H9 (cell line): Measurements from ENCODE around the gene BIRC6. TPM values are rescaled to one million over a fixed set of nuclear protein-coding genes. Genes with fewer than 3 reads are reported as not detected.

Source experiments
- DNase-seq: peaks from one replicate; pipeline ENCODE4 v3.0.0-alpha.2; 2017
- H2AFZ ChIP-seq: one replicate; pipeline ENCODE4 v1.6.1; 2013; ENCODE audit warnings: mild to moderate bottlenecking, low read length, control low read depth, moderate library complexity
- H2AK5ac ChIP-seq: 2 replicates; pipeline ENCODE4 v1.6.1; 2013; ENCODE audit warnings: low read length, control low read depth, mixed read lengths; ENCODE audit not compliant: insufficient read length
- H2BK120ac ChIP-seq: one replicate; pipeline ENCODE4 v1.6.1; 2013; ENCODE audit warnings: low read depth, mild to moderate bottlenecking, low read length, control low read depth, inconsistent platforms; ENCODE audit not compliant: poor library complexity, severe bottlenecking
- H2BK12ac ChIP-seq: 2 replicates; pipeline ENCODE4 v1.6.1; 2013; ENCODE audit warnings: low read length, control low read depth, mixed read lengths, low read depth; ENCODE audit not compliant: insufficient read length
- H2BK15ac ChIP-seq: 2 replicates; pipeline ENCODE4 v1.6.1; 2013; ENCODE audit warnings: low read depth, low read length, control low read depth
- H2BK20ac ChIP-seq: one replicate; pipeline ENCODE4 v1.6.1; 2013; ENCODE audit warnings: low read depth, mild to moderate bottlenecking, low read length, control low read depth, inconsistent platforms; ENCODE audit not compliant: poor library complexity, severe bottlenecking
- H2BK5ac ChIP-seq: 2 replicates; pipeline ENCODE4 v1.6.1; 2013; ENCODE audit warnings: low read length, control low read depth, mixed read lengths; ENCODE audit not compliant: insufficient read length
- H3K14ac ChIP-seq: 2 replicates; pipeline ENCODE4 v1.6.1; 2013; ENCODE audit warnings: low read length, control low read depth; ENCODE audit not compliant: insufficient read depth
- H3K18ac ChIP-seq: 2 replicates; pipeline ENCODE4 v1.6.1; 2013; ENCODE audit warnings: low read depth, mild to moderate bottlenecking, mixed read lengths, low read length, control low read depth; ENCODE audit not compliant: insufficient read length
- H3K23ac ChIP-seq: 2 replicates; pipeline ENCODE4 v1.6.1; 2013; ENCODE audit warnings: low read length, control low read depth, mixed read lengths, low read depth; ENCODE audit not compliant: insufficient read length
- H3K23me2 ChIP-seq: 2 replicates; pipeline ENCODE4 v1.6.1; 2013; ENCODE audit warnings: low read depth, mild to moderate bottlenecking, mixed read lengths, low read length, control low read depth; ENCODE audit not compliant: insufficient read length, poor library complexity, severe bottlenecking
- H3K27ac ChIP-seq: 2 replicates; pipeline ENCODE4 v1.5.1; 2013; ENCODE audit warnings: low read length, control low read depth, mixed read lengths, low read depth; ENCODE audit not compliant: insufficient read length
- H3K27me3 ChIP-seq: 2 replicates; pipeline ENCODE4 v1.6.1; 2013; ENCODE audit warnings: low read length, control low read depth, inconsistent platforms; ENCODE audit not compliant: insufficient read depth
- H3K4ac ChIP-seq: 2 replicates; pipeline ENCODE4 v1.6.1; 2013; ENCODE audit warnings: low read depth, mild to moderate bottlenecking, control low read depth, inconsistent platforms, low read length, moderate library complexity
- H3K4me1 ChIP-seq: 2 replicates; pipeline ENCODE4 v1.6.1; 2013; ENCODE audit warnings: low read length, control low read depth, inconsistent platforms; ENCODE audit not compliant: insufficient read depth
- H3K4me2 ChIP-seq: 2 replicates; pipeline ENCODE4 v1.6.1; 2013; ENCODE audit warnings: low read length, control low read depth, mixed read lengths; ENCODE audit not compliant: insufficient read length, insufficient read depth
- H3K56ac ChIP-seq: 2 replicates; pipeline ENCODE4 v1.6.1; 2013; ENCODE audit warnings: low read depth, mild to moderate bottlenecking, mixed read lengths, low read length, control low read depth; ENCODE audit not compliant: insufficient read length
- H3K79me1 ChIP-seq: 2 replicates; pipeline ENCODE4 v1.6.1; 2013; ENCODE audit warnings: low read depth, mild to moderate bottlenecking, moderate library complexity, low read length, control low read depth, inconsistent platforms; ENCODE audit not compliant: insufficient read depth, poor library complexity, severe bottlenecking
- H3K79me2 ChIP-seq: 2 replicates; pipeline ENCODE4 v1.6.1; 2013; ENCODE audit warnings: low read length, control low read depth, inconsistent platforms; ENCODE audit not compliant: insufficient read depth
- H3K9ac ChIP-seq: 2 replicates; pipeline ENCODE4 v1.6.1; 2013; ENCODE audit warnings: low read length, control low read depth, mixed read lengths; ENCODE audit not compliant: insufficient read length; ENCODE audit errors: extremely low read depth
- H3K9me3 ChIP-seq: one replicate; pipeline ENCODE4 v1.6.1; 2013; ENCODE audit warnings: low read depth, low read length, inconsistent platforms; ENCODE audit not compliant: control insufficient read depth
- H3T11ph ChIP-seq: one replicate; pipeline ENCODE4 v1.6.1; 2013; ENCODE audit warnings: mild to moderate bottlenecking, low read length, control low read depth, inconsistent platforms
- H4K20me1 ChIP-seq: one replicate; pipeline ENCODE4 v1.6.1; 2013; ENCODE audit not compliant: control insufficient read depth, insufficient read length, insufficient read depth
- H4K5ac ChIP-seq: 2 replicates; pipeline ENCODE4 v1.6.1; 2013; ENCODE audit warnings: low read depth, mild to moderate bottlenecking, mixed read lengths, low read length, control low read depth; ENCODE audit not compliant: insufficient read length
- H4K8ac ChIP-seq: replicated peaks from 2 replicates; pipeline ENCODE4 v1.6.1; 2013; ENCODE audit warnings: low read length, control low read depth, mixed read lengths, low read depth; ENCODE audit not compliant: insufficient read length
- H4K91ac ChIP-seq: 2 replicates; pipeline ENCODE4 v1.6.1; 2013; ENCODE audit warnings: low read depth, mild to moderate bottlenecking, moderate library complexity, mixed read lengths, low read length, control low read depth; ENCODE audit not compliant: insufficient read length
- H3K27ac Mint-ChIP-seq, 3 experiments: 2 replicates in 2 of 3; 3 replicates in 1 of 3; pipeline ENCODE4 v1.8.0; 2020 to 2021; ENCODE audit warnings: mixed read lengths in 3 of 3, mild to moderate bottlenecking in 1 of 3, moderate library complexity in 1 of 3
- H3K27me3 Mint-ChIP-seq: 2 replicates; pipeline ENCODE4 v1.8.0; 2021; ENCODE audit warnings: low read depth, mild to moderate bottlenecking, moderate library complexity, mixed read lengths
- H3K36me3 Mint-ChIP-seq, 3 experiments: 2 replicates in 2 of 3; 3 replicates in 1 of 3; pipeline ENCODE4 v1.8.0; 2020 to 2021; ENCODE audit warnings: low read depth in 3 of 3, mixed read lengths in 3 of 3; ENCODE audit not compliant: insufficient read depth in 1 of 3
- H3K4me1 Mint-ChIP-seq, 2 experiments: 2 replicates each; pipeline ENCODE4 v1.8.0; 2020; ENCODE audit warnings: mixed read lengths in 2 of 2
- H3K4me3 Mint-ChIP-seq, 2 experiments: 2 replicates in 1 of 2; 3 replicates in 1 of 2; pipeline ENCODE4 v1.8.0; 2020 to 2021; ENCODE audit warnings: mild to moderate bottlenecking in 2 of 2, mixed read lengths in 2 of 2, moderate library complexity in 1 of 2
- H3K9me3 Mint-ChIP-seq, 2 experiments: 2 replicates in 1 of 2; 3 replicates in 1 of 2; pipeline ENCODE4 v1.8.0; 2020; ENCODE audit warnings: mild to moderate bottlenecking in 2 of 2, mixed read lengths in 2 of 2, moderate library complexity in 1 of 2
- WGBS: extraction: QIAGEN DNeasy Blood & Tissue Kit; methylation state at CpG from one replicate; pipeline ENCODE4 v1.1.7; 2013; ENCODE audit warnings: missing lambda C conversion rate, low lambda C conversion rate, mixed read lengths; ENCODE audit not compliant: insufficient read length; ENCODE audit errors: extremely low coverage; 5-methylcytosine and 5-hydroxymethylcytosine counted together
- total RNA-seq: library from RNA; stranded (reverse); gene quantifications from 2 replicates; pipeline ENCODE4 v1.2.1, GENCODE V29; 2021
- TF ChIP-seq, protein P1 (sequence below): fragments of 200-600 bp; sonication (generic); conservative IDR thresholded peaks from 3 replicates; pipeline ENCODE4 v1.8.0; 2021; ENCODE audit warnings: antibody characterized with exemption, mild to moderate bottlenecking

Gene BIRC6
- total RNA-seq, 1 experiment from 2014 or later, result 78.8 TPM

DNA sequence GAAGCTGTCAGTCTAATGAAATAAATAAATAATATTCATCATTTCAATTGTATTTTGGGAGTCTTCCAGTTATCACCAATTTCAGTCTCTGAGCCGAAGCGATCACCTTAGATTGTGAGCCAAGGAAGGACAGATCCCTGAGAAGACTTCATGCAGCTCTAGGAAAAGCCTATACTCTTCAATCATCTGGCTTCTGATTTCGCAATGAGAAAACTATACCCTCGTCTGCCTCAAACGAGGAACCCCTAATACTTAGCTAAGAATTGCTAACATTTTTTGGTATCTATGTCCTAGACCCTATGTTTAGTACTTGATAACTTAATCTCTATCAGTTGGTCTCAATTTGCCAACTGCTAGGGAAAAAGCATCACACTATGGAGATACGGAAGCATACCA is 266.5 kb downstream of the BIRC6 start:
- no peak overlapping the region for H3K9ac ChIP-seq
- no peak overlapping the region for H2BK12ac ChIP-seq
- no CpG with 5 or more reads among the region's 6 CpGs for WGBS
- no peak overlapping the region for H3K18ac ChIP-seq
- H3K23me2 ChIP-seq, result no peaks in the 10 kb centered on the region
- no peak overlapping the region for H3K4me2 ChIP-seq
- no peak overlapping the region for H2BK5ac ChIP-seq
- no peak overlapping the region for H3K27ac ChIP-seq
- no peak overlapping the region for H3K14ac ChIP-seq
- Mint-ChIP-seq H3K27me3 (no peaks in the 10 kb centered on the region), H3K36me3 (peaks cover 0 to 7% (median 0%) of the 10 kb centered on the region in 3 experiments; a peak in 4 of 7 replicates), H3K4me3 (no peak overlapping the region), H3K27ac (no peak overlapping the region), H3K4me1 (peaks cover 9 to 16% of the 10 kb centered on the region in 2 experiments; a peak in 3 of 4 replicates), H3K9me3 (no peaks in the 10 kb centered on the region)
- H4K8ac ChIP-seq, result no peak overlapping the region
- DNase-seq, result no peak
- H3K9me3 ChIP-seq, result no peaks in the 10 kb centered on the region
- H2BK20ac ChIP-seq, result no peak overlapping the region
- no peak overlapping the region for H2AK5ac ChIP-seq
- no peak overlapping the region for H3T11ph ChIP-seq
- H2BK15ac ChIP-seq, result no peak overlapping the region
- H3K4me1 ChIP-seq, result no peaks in the 10 kb centered on the region
- no peaks in the 10 kb centered on the region for H3K27me3 ChIP-seq
- H3K23ac ChIP-seq, result no peak overlapping the region
- H2AFZ ChIP-seq, result no peak overlapping the region
- H3K79me2 ChIP-seq, result no peaks in the 10 kb centered on the region
- H4K91ac ChIP-seq, result no peak overlapping the region
- no peak overlapping the region for H2BK120ac ChIP-seq
- H3K56ac ChIP-seq, result no peak overlapping the region
- H3K4ac ChIP-seq, result no peak overlapping the region
- no peak overlapping the region for H4K5ac ChIP-seq
- no peaks in the 10 kb centered on the region for H3K79me1 ChIP-seq
- TF ChIP-seq, protein P1, sequence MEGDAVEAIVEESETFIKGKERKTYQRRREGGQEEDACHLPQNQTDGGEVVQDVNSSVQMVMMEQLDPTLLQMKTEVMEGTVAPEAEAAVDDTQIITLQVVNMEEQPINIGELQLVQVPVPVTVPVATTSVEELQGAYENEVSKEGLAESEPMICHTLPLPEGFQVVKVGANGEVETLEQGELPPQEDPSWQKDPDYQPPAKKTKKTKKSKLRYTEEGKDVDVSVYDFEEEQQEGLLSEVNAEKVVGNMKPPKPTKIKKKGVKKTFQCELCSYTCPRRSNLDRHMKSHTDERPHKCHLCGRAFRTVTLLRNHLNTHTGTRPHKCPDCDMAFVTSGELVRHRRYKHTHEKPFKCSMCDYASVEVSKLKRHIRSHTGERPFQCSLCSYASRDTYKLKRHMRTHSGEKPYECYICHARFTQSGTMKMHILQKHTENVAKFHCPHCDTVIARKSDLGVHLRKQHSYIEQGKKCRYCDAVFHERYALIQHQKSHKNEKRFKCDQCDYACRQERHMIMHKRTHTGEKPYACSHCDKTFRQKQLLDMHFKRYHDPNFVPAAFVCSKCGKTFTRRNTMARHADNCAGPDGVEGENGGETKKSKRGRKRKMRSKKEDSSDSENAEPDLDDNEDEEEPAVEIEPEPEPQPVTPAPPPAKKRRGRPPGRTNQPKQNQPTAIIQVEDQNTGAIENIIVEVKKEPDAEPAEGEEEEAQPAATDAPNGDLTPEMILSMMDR, result no peak
- H4K20me1 ChIP-seq, result no peaks in the 10 kb centered on the region
